Measurements from ENCODE around the gene NEK11.

The NEK11 gene

GRCh38 chr3:131338948-131339640 is 312.4 kb downstream of the NEK11 start:
- TF ChIP-seq CTCF (IDR thresholded peaks at IDR 0.05): no peak
- Mint-ChIP-seq H3K27ac (no peak overlapping the region), H3K27me3 (ENCODE audit: low read depth, poor library complexity) (no peaks in the 10 kb centered on the region), H3K36me3 (ENCODE audit: low read depth) (peaks cover 8% of the 10 kb centered on the region), H3K9me3 (peaks cover 27% of the 10 kb centered on the region), H3K4me1 (no peaks in the 10 kb centered on the region), H3K4me3 (no peak overlapping the region)
- DNase-seq: no peak

- Mint-ChIP-seq H3K9me3 (peaks cover 17% of the 10 kb centered on the region), H3K27me3 (ENCODE audit: low read depth, poor library complexity) (no peaks in the 10 kb centered on the region), H3K27ac (no peak overlapping the region), H3K36me3 (ENCODE audit: low read depth) (peaks cover 14% of the 10 kb centered on the region), H3K4me1 (no peaks in the 10 kb centered on the region), H3K4me3 (no peak overlapping the region)
- DNase-seq: no peak
- no peak for TF ChIP-seq CTCF (IDR thresholded peaks at IDR 0.05)
Observed at GRCh38 chr3:131341761-131342160, 315.1 kb downstream of the NEK11 start.

DNA sequence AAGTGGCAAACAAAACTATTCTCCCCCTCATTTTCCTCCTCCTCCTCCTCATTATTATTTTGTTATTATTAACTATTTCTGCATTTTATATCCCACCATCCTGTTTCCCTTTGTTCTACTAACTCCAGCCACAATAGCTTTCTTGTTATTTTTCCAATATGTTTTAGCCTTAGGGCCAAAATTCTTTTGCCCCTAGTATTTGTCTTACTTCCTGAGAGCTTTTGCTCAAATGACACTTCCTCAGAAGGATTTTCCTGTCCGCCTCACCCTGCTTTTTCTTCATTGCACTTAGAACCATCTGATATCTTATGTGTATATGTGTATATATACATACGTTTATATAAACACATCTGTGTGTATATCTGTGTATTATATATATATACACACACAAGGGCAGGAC is 322.2 kb downstream of the NEK11 start:
- H3K27ac Mint-ChIP-seq: no peak overlapping the region
- TF ChIP-seq CTCF (IDR thresholded peaks at IDR 0.05): no peak
- peaks cover 11% of the 10 kb centered on the region for H3K4me1 Mint-ChIP-seq
- no peak overlapping the region for H3K4me3 Mint-ChIP-seq
- peaks cover 8% of the 10 kb centered on the region for H3K36me3 Mint-ChIP-seq (ENCODE audit: low read depth)
- no peak for DNase-seq
- H3K9me3 Mint-ChIP-seq: peaks cover 7% of the 10 kb centered on the region
- peaks cover 4% of the 10 kb centered on the region for H3K27me3 Mint-ChIP-seq (ENCODE audit: low read depth, poor library complexity)

DNA sequence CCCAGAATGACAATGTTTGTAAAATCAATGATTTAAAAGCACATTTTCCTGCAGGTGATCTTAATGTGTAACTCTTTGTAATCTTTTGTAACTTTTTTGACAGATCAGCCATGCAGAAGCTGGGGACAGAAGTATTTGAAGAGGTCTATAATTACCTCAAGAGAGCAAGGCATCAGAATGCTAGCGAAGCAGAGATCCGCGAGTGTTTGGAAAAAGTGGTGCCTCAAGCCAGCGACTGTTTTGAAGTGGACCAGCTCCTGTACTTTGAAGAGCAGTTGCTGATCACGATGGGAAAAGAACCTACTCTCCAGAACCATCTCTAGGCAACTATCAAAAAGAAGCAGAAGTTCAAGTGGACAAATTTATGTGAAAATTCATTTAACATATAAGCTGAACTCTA is 322.8 kb downstream of the NEK11 start:
- Mint-ChIP-seq H3K4me1 (peaks cover 11% of the 10 kb centered on the region), H3K4me3 (no peak overlapping the region), H3K27me3 (ENCODE audit: low read depth, poor library complexity) (peaks cover 4% of the 10 kb centered on the region), H3K36me3 (ENCODE audit: low read depth) (peaks cover 3% of the 10 kb centered on the region), H3K27ac (no peak overlapping the region), H3K9me3 (peaks cover 2% of the 10 kb centered on the region)
- no peak for TF ChIP-seq CTCF (IDR thresholded peaks at IDR 0.05)
- DNase-seq: no peak

GRCh38 chr3:131349946-131350347 is 323.3 kb downstream of the NEK11 start:
- no peak for TF ChIP-seq CTCF (IDR thresholded peaks at IDR 0.05)

GRCh38 chr3:131350506-131350905 is 323.8 kb downstream of the NEK11 start:
- Mint-ChIP-seq H3K9me3 (no peaks in the 10 kb centered on the region), H3K36me3 (ENCODE audit: low read depth) (no peaks in the 10 kb centered on the region), H3K4me1 (peaks cover 11% of the 10 kb centered on the region), H3K27me3 (ENCODE audit: low read depth, poor library complexity) (peaks cover 4% of the 10 kb centered on the region), H3K4me3 (no peak overlapping the region), H3K27ac (no peak overlapping the region)
- DNase-seq: no peak
- TF ChIP-seq CTCF (IDR thresholded peaks at IDR 0.05): no peak

More at GRCh38 chr3:131349946-131350347, 323.3 kb downstream of the NEK11 start:
- Mint-ChIP-seq H3K9me3 (no peaks in the 10 kb centered on the region), H3K27ac (no peak overlapping the region), H3K4me1 (peaks cover 11% of the 10 kb centered on the region), H3K36me3 (ENCODE audit: low read depth) (no peaks in the 10 kb centered on the region), H3K4me3 (no peak overlapping the region), H3K27me3 (ENCODE audit: low read depth, poor library complexity) (peaks cover 4% of the 10 kb centered on the region)
- no peak for DNase-seq
